GM18517 (cell line): ENCODE measurements around the gene KLHL29.
"Not testable (repeated sequence)": the region's sequence is repeated elsewhere in the genome, so short reads cannot be mapped to it uniquely, and the experiment has no call there.

ENCODE experiments used
- ATAC-seq: cut with Tn5 transposase; IDR thresholded peaks from one replicate; pipeline ENCODE4 v1.9.1; 2021; ENCODE audit warnings: mild to moderate bottlenecking, moderate library complexity; ENCODE audit not compliant: unreplicated experiment

Gene KLHL29

GRCh38 chr2:23734416-23734815, 349.4 kb downstream of the KLHL29 start:
- ATAC-seq = no peak

GRCh38 chr2:23736783-23737182, 351.8 kb downstream of the KLHL29 start:
- not testable (repeated sequence) for ATAC-seq

GRCh38 chr2:23745068-23745725, 360.2 kb downstream of the KLHL29 start:
- ATAC-seq = no peak

GRCh38 chr2:23745726-23746105, 360.7 kb downstream of the KLHL29 start:
- ATAC-seq = peak; percentile 61

- ATAC-seq = peak; percentile 16
Observed at GRCh38 chr2:23746141-23746863, 361.3 kb downstream of the KLHL29 start.

- ATAC-seq = no peak
Observed at GRCh38 chr2:23751747-23752265, 366.8 kb downstream of the KLHL29 start.

- no peak for ATAC-seq
Observed at GRCh38 chr2:23753291-23754010, 368.5 kb downstream of the KLHL29 start.

- ATAC-seq = no peak
Observed at GRCh38 chr2:23754970-23755369, 370.0 kb downstream of the KLHL29 start.

GRCh38 chr2:23756593-23757292, 371.8 kb downstream of the KLHL29 start:
- ATAC-seq = no peak

- no peak for ATAC-seq
Observed at GRCh38 chr2:23757686-23758433, 372.9 kb downstream of the KLHL29 start.
